ENCODE data around the gene COL18A1. TPM values are rescaled to one million over a fixed set of nuclear protein-coding genes. Genes with fewer than 3 reads are reported as not detected.
A peak's percentile ranks its signal among the peaks of the same experiment; 100 is the strongest.

The COL18A1 gene
- total and polyA plus RNA-seq, 5 experiments from 2014 or later: 1.5 to 22.2 (median 9.9) TPM

DNA sequence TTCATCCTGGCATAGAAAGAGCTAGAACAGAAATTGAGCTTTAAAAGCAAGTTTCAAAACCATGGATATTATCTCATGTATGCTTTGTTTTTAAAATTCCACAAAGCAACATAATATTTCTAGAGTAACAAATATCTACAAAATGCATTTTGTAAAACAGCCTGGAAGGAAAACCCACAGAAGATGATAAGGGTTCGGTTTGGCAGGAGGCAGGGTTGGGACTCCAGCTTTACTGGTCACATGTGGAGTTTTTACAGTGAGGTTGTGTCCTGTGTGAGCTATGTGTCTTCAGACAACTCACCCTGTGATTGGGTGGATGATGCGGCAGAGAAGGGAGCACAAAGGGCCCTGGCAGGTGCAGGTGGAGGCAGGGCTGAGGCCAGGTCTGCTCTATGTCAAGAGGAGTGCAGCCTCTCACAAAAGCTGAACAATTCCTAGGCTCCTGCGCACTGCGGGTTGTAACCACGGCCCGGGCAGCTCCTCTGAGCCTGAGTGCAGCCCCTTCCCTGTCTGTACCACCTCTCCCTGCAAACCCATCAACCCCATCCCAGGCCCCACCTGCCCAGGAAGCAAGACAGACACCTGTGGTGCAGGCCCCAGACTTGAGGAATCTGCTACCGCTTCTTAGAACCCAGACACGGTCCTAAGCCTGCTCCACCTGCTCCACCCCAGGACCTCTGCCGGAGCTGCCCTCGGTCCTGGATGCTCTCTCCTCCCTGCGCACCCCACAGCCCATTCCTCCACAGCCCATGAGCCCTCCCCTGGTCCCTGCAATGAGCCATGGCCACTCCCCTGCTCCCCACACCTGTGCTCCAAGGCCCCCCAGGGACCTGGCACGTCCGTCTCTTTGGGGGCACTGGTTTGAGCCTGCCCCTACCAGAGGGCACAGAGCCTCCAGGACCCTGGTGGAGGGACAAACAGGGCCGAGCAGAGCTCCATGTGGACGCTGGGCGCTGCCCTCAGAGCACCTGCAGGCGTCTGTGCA lies 2.8 kb upstream of the COL18A1 start:
- Mint-ChIP-seq H3K27ac (peak overlapping the region in 1 of 10 donors; percentile 45), H3K4me3 (peak overlapping the region in 3 of 10 donors; percentile 4 to 76 (median 26))
- no peak for ATAC-seq

DNA sequence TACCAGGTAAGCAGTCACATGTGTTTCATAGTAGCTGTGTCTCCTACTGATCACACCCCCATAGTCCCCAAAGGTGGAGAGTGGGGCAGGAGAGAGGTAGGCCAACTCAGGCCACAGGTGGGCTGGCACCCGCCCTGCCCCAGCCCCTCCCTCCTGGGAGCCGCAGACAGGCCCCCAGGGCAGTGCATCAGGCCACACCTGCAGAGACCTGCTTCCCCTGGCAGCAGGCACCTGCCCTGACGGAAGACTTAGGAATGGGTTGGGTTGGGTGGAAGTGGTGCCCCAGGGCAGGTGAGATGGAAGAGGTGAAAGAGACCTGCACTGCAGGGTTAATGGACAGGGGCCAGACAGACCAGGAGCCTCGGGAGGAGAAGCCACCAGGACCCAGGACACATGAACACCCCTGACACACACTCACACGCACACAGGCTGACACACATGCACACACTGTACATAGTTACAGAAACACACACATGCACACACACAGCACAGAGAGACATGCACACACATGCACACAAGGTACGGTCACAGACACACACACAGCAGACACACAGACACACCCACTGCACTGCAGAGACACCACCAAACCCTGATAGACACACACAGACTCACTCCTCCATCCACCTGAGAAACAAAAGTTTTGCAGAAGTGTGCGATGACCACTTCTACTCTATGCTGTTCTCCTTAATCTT lies 1.7 kb upstream of the COL18A1 start:
- no peak for ATAC-seq
- Mint-ChIP-seq H3K27me3 (peaks cover 33 to 72% (median 56%) of the 10 kb centered on the region in 5 donors), H3K9me3 (peaks cover 6 to 12% (median 8%) of the 10 kb centered on the region in 9 donors), H3K4me1 (peaks cover 8 to 20% (median 15%) of the 10 kb centered on the region in 4 donors), H3K27ac (peak overlapping the region in 2 of 10 donors; percentile 19 to 46), H3K4me3 (peak overlapping the region; percentile 72 to 93 (median 87)), H3K36me3 (peaks cover 8 to 14% (median 9%) of the 10 kb centered on the region in 3 donors)
- POLR2A ChIA-PET: no interaction called here
- peak in 1 of 10 donors; percentile 54 for DNase-seq

More for the DNA sequence above, 2.8 kb upstream of the COL18A1 start:
- peak in 1 of 10 donors; percentile 47 for DNase-seq
- POLR2A ChIA-PET: no interaction called here
- Mint-ChIP-seq H3K36me3 (peaks cover 8 to 14% (median 9%) of the 10 kb centered on the region in 3 donors), H3K27me3 (peaks cover 33 to 68% (median 52%) of the 10 kb centered on the region in 5 donors), H3K9me3 (peaks cover 6 to 12% (median 8%) of the 10 kb centered on the region in 9 donors), H3K4me1 (peaks cover 8 to 20% (median 15%) of the 10 kb centered on the region in 4 donors)

DNA sequence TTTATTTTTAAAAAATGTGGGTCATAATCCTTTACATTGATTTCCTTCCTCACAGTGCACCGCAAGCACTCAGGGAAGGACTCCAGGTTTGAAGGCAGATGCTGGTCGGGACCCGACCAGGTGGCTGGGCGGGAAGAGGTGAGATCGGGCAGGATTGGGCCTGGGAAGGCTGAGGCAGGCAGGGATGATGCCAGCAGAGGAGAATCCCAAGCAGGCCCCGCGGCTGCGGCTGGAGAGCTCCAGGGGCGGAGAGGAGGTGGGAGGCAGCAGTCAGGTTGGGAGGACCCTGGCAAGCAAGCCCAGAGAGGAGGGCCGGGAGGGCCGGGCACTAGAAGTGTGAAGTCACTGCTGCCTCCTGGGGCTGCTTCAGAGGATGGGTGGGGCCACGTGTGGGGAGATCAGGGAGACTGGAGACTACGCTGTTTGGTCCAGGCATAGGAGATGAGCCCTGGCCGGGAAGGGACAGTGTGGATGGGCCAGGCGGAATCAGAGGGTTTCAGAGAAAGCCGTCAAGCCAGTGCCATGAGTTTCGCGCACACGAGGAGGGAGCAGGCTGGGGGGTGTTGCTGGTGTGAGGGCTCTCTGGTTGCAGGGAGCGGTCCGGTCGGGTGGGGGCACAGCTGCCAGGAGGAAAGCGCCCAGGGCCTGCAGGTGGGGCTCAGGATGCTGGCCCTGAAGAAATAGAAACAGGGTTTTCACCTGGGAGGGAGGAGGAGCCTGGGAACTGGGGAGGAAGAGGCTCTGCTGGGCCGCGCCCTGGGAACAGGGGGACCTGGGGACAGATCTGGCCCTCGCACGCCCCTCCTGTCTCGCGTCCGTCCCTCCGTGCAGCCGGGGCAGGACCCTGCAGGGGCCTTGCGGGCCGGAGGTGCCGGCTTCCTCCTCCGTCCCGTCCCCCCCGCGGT lies 888 bp upstream of the COL18A1 start:
- POLR2A ChIA-PET: no interaction called here
- H3K36me3 Mint-ChIP-seq: peaks cover 8 to 14% (median 9%) of the 10 kb centered on the region in 3 donors
- peak overlapping the region; percentile 74 to 93 (median 87) for H3K4me3 Mint-ChIP-seq
- peak overlapping the region in 8 of 10 donors; percentile 8 to 91 (median 62) for H3K27ac Mint-ChIP-seq
- DNase-seq: peak in 2 of 10 donors; percentile 4 to 47
- peaks cover 6 to 12% (median 8%) of the 10 kb centered on the region in 9 donors for H3K9me3 Mint-ChIP-seq
- ATAC-seq: peak; percentile 9 to 29
- peaks cover 33 to 72% (median 55%) of the 10 kb centered on the region in 5 donors for H3K27me3 Mint-ChIP-seq
- peaks cover 8 to 20% (median 15%) of the 10 kb centered on the region in 4 donors for H3K4me1 Mint-ChIP-seq

- Mint-ChIP-seq H3K36me3 (peaks cover 8 to 14% (median 9%) of the 10 kb centered on the region in 3 donors), H3K27ac (no peak overlapping the region), H3K4me1 (peaks cover 8 to 20% (median 15%) of the 10 kb centered on the region in 4 donors), H3K9me3 (peaks cover 6 to 12% (median 8%) of the 10 kb centered on the region in 9 donors), H3K4me3 (peak overlapping the region in 1 of 10 donors; percentile 58), H3K27me3 (peaks cover 29 to 77% (median 54%) of the 10 kb centered on the region in 5 donors)
- DNase-seq: peak in 1 of 10 donors; percentile 13
- POLR2A ChIA-PET: no interaction called here
- ATAC-seq: peak; percentile 18 to 35
Observed at GRCh38 chr21:45405271-45405818, 380 bp downstream of the COL18A1 start.

GRCh38 chr21:45405819-45406762 lies 1.1 kb downstream of the COL18A1 start:
- ATAC-seq (peak in 1 of 2 donors; percentile 17), DNase-seq (peak in 2 of 10 donors; percentile 3 to 58)
- H3K4me1 Mint-ChIP-seq: peaks cover 8 to 20% (median 15%) of the 10 kb centered on the region in 4 donors
- peaks cover 5 to 11% (median 6%) of the 10 kb centered on the region in 9 donors for H3K9me3 Mint-ChIP-seq
- peaks cover 7 to 14% (median 8%) of the 10 kb centered on the region in 3 donors for H3K36me3 Mint-ChIP-seq
- H3K4me3 Mint-ChIP-seq: peak overlapping the region in 9 of 10 donors; percentile 22 to 76 (median 57)
- POLR2A ChIA-PET: no interaction called here
- H3K27me3 Mint-ChIP-seq: peaks cover 26 to 76% (median 56%) of the 10 kb centered on the region in 5 donors
- no peak overlapping the region for H3K27ac Mint-ChIP-seq

- DNase-seq (peak in 2 of 10 donors; percentile 1 to 59), ATAC-seq (no peak)
- peaks cover 0 to 14% (median 2%) of the 10 kb centered on the region in 3 donors for H3K36me3 Mint-ChIP-seq
- peak overlapping the region; percentile 28 to 76 (median 56) for H3K4me3 Mint-ChIP-seq
- peaks cover 8 to 20% (median 15%) of the 10 kb centered on the region in 4 donors for H3K4me1 Mint-ChIP-seq
- POLR2A ChIA-PET: no interaction called here
- peaks cover 18 to 66% (median 47%) of the 10 kb centered on the region in 5 donors for H3K27me3 Mint-ChIP-seq
- peak overlapping the region in 3 of 10 donors; percentile 21 to 68 (median 49) for H3K27ac Mint-ChIP-seq
- H3K9me3 Mint-ChIP-seq: peaks cover 0 to 5% (median 0%) of the 10 kb centered on the region in 9 donors
Observed at GRCh38 chr21:45406801-45407628, 2.0 kb downstream of the COL18A1 start.

DNA sequence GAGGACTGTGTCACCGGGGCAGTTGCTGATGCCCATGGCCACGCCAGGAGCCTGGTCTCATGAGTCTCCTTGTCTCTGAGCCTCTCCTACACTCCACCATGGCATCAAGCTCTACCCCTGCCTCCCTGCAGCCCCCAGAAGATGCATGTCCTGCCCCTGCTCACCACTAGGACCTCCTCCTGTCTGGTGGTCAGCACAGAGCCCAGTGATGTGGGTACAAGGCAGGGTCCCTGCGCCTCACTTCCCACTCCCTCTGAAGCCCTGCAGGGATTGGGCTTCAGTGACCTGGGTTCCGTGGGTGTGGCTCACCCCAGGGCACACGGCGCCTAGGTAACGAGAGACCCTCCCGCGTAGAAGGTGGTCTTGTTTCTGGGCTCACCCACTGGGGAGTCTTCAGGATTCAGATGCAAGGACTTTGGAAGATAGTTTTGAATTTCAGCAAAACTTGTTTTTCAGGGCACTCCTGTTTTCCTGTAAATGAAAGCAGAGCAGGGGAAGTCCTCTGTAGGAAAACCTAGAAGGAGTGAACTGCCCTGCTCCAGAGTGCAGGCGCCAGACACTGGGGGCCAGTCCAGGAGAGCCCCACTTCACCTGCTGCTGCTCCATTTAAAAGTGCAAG lies 2.8 kb downstream of the COL18A1 start:
- Mint-ChIP-seq H3K9me3 (peaks cover 0 to 5% (median 0%) of the 10 kb centered on the region in 9 donors), H3K36me3 (peaks cover 0 to 14% (median 2%) of the 10 kb centered on the region in 3 donors), H3K4me3 (peak overlapping the region in 3 of 10 donors; percentile 20 to 28 (median 26)), H3K4me1 (peaks cover 8 to 20% (median 15%) of the 10 kb centered on the region in 4 donors), H3K27me3 (peaks cover 17 to 59% (median 40%) of the 10 kb centered on the region in 5 donors), H3K27ac (no peak overlapping the region)
- POLR2A ChIA-PET: no interaction called here
- ATAC-seq (no peak), DNase-seq (peak in 2 of 10 donors; percentile 0 to 38)

DNA sequence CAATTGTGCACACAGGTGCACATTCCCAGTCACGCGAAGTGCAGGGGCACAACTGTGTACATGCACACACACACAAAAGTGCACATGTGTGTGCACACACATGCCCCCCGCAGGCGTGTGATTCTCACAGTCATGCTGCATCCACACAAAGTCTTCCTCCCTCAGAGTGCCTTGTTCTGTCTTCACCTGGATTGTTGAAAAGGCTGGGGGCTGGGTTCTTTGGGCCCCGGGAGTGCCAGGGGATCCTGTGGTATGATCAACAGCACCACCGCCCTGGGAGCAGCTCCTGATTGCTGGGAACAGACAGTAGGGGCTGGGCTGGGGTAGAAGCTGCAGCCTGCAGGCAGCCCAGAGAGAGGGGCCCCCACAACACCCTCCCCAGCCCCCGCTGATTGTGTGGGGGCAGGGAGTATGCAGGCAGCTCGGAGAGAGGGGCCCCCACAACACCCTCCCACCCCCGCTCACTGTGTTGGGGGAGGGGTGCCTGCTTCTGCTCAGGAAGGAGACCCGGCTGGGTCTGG lies 3.4 kb downstream of the COL18A1 start:
- H3K27ac Mint-ChIP-seq: no peak overlapping the region
- H3K4me1 Mint-ChIP-seq: peaks cover 8 to 18% (median 15%) of the 10 kb centered on the region in 4 donors
- peaks cover 0 to 5% (median 0%) of the 10 kb centered on the region in 9 donors for H3K9me3 Mint-ChIP-seq
- POLR2A ChIA-PET: no interaction called here
- H3K27me3 Mint-ChIP-seq: peaks cover 15 to 53% (median 36%) of the 10 kb centered on the region in 5 donors
- ATAC-seq: no peak
- peak in 1 of 10 donors; percentile 41 for DNase-seq
- no peak overlapping the region for H3K4me3 Mint-ChIP-seq
- peaks cover 0 to 14% (median 2%) of the 10 kb centered on the region in 3 donors for H3K36me3 Mint-ChIP-seq

GRCh38 chr21:45408801-45409261 lies 3.9 kb downstream of the COL18A1 start:
- Mint-ChIP-seq H3K4me3 (no peak overlapping the region), H3K27ac (no peak overlapping the region), H3K9me3 (peaks cover 0 to 3% (median 0%) of the 10 kb centered on the region in 9 donors), H3K36me3 (peaks cover 0 to 12% (median 2%) of the 10 kb centered on the region in 3 donors), H3K4me1 (peaks cover 4 to 13% (median 10%) of the 10 kb centered on the region in 4 donors), H3K27me3 (peaks cover 10 to 48% (median 31%) of the 10 kb centered on the region in 5 donors)
- POLR2A ChIA-PET: no interaction called here
- ATAC-seq: no peak
- DNase-seq: peak in 1 of 10 donors; percentile 59
